Measurements from ENCODE around the gene MRPL40.

DNA sequence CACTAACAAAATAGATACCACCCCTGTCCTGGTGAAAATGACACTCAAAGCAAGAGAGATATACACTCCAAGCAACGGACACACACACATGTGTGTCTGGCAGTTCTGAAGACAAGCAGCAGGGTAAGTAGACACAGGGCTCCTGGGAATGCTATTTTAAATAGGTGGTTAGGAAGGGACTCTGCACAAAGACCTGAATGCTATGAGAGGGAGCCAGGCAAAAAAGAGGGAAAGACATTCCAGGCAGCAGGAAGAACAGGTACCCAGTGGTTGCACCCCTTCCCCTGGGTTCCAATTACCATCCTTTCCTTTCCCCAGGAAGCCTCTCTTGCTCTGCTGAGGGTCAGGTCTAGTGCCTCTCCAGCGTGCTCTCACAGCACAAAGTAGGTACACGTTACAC, 43.7 kb downstream of the MRPL40 start:
- no peak for TF ChIP-seq POLR2A (IDR thresholded peaks at IDR 0.05)
- TF ChIP-seq, protein P1, sequence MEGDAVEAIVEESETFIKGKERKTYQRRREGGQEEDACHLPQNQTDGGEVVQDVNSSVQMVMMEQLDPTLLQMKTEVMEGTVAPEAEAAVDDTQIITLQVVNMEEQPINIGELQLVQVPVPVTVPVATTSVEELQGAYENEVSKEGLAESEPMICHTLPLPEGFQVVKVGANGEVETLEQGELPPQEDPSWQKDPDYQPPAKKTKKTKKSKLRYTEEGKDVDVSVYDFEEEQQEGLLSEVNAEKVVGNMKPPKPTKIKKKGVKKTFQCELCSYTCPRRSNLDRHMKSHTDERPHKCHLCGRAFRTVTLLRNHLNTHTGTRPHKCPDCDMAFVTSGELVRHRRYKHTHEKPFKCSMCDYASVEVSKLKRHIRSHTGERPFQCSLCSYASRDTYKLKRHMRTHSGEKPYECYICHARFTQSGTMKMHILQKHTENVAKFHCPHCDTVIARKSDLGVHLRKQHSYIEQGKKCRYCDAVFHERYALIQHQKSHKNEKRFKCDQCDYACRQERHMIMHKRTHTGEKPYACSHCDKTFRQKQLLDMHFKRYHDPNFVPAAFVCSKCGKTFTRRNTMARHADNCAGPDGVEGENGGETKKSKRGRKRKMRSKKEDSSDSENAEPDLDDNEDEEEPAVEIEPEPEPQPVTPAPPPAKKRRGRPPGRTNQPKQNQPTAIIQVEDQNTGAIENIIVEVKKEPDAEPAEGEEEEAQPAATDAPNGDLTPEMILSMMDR (IDR thresholded peaks at IDR 0.05): no peak
